ENCODE data around the gene EAPP.
"Not testable (repeated sequence)": the region's sequence is repeated elsewhere in the genome, so short reads cannot be mapped to it uniquely, and the experiment has no call there.

EAPP gene

DNA sequence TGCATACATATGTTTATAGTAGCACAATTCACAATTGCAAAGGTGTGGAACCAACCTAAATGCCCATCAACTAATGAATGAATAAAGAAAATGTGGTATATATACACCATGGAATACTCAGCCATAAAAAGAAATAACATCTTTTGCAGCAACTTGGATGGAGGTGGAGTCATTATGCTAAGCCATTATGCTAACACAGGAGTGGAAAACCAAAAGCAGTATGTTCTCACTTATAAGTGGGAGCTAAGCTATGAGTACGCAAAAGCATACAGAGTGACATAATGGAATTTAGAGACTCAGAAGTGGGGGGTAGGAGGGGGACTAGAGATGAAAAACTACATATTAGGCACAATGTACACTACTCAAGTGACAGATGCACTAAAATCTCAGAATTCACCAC, 61.2 kb downstream of the EAPP start:
- no peak for DNase-seq

DNA sequence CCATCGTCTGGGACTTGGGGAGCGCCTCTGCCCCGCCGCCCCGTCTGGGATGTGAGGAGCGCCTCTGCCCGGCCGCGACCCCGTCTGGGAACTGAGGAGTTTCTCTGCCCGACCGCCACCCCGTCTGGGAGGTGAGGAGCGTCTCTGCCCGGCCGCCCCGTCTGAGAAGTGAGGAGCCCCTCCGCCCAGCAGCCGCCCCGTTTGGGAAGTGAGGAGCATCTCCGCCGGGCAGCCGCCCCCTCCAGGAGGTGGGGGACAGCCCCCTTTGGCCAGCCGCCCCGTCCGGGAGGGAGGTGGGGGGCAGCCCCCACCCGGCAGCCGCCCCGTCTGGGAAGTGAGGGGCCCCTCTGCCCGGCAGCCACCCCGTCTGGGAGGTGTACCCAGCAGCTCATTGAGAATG, 63.5 kb downstream of the EAPP start:
- DNase-seq = not testable (repeated sequence)

DNA sequence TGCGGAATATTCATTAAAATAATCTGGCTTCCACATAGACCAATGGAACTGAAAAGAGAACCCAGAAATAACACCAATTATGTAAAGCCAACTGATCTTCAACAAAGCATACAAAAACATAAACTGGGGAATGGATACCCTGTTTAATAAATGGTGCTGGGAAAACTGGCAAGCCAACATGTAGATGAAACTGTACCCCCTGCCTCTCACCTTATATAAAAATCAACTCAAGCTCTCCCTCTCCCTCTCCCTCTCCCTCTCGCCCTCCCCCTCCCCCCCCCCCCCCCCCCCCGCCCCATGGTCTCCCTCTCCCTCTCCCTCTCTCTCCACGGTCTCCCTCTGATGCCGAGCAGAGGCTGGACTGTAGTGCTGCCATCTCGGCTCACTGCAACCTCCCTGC, 64.3 kb downstream of the EAPP start:
- DNase-seq = no peak

GRCh38 chr14:34474187-34474679, 65.3 kb downstream of the EAPP start:
- DNase-seq = no peak

DNA sequence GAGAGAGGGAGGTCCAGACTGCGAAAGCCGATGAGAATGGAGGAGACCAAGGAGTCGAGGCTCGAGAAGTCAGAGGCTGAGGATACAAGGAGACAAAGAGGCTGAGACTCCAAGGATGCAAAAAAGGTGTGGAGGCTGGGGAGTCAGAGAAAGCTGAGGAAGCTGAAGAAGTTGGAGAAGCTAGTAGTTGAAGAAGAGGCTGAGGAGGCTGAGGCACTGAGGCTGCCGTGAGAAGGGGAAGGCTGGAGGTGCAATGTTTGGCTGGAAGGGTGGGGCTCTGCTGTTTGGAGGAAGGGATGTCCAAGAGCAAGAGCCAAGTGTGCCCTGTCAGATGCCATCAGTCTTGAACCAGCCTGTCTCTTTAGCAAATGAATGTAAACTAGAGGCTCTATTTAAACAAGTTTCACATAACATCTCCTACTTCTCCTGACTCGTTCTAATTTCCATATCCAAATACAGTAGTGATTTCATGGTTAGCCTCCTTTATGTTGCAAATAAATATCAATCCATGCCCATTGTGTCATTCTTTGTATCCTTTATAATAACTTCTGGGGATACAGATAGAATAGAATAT, 66.7 kb downstream of the EAPP start:
- no peak for DNase-seq

DNA sequence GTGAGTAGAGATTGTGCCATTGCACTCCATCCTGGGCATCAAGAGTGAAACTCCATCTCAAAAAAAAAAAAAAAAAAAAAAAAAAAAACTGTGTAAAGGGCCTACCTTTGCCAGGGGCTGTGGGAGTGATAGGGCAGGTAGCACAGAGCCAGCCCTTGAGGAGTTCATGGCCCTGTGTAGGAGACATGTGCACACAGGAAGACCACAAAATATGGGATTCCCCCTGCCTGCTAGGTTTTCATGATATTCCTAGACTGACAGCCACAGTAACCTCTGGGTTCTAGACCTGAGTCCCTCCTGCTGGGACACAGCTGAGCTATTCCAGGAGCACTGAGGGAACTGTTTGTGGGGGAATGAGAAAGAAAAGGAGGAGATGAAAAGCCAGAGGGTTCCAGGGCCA, 69.2 kb downstream of the EAPP start:
- no peak for DNase-seq

- no peak for DNase-seq
Measured at GRCh38 chr14:34466691-34467090, 72.8 kb downstream of the EAPP start.

All from activated gamma-delta T cell (primary cell).